T-helper 2 cell treated with Interferon-gamma antibody and Interleukin-4, amounts not matched to agents 100 ng/mL and 5 ng/mL, for 36 hours (primary cell): ENCODE measurements around the gene NTNG2. TPM values are rescaled to one million over a fixed set of nuclear protein-coding genes. Genes with fewer than 3 reads are reported as not detected.

Source experiments
- intact Hi-C: fragments of 100-400 bp; cut with micrococcal nuclease; formaldehyde crosslinking; loops from one replicate; pipeline ENCODE4 v1.15.1; 2023
- total RNA-seq: library from RNA; stranded (reverse); gene quantifications from 2 replicates; pipeline ENCODE4 v1.2.3, GENCODE V29; 2022

NTNG2 gene
- total RNA-seq, 1 donor from 2014 or later: 5.2 TPM

DNA sequence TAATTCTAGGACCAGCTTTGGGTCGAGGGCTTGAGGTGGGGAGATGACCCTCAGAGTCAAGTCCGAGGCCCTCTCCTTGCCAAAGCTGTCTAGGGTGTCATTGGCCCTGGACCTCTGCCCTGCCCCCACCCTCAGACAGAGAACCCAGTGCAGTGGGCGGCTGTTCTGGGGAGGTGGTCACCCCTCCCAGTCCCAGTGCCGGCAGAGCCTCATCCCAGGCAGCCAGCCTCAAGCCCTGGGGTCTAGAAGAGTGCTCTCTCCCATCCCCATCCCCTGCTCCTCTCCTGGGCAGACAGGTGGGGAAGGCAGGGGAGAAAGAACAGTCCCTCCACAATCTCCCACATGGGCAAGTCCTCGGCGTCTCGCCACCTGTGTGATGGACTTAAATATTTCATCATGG is 7.0 kb downstream of the NTNG2 start:
- intact Hi-C loops: loop anchor here (10.0 kb wide), 1 partner anchor 236 kb away; the partner anchor contains the start of gene TTF1

DNA sequence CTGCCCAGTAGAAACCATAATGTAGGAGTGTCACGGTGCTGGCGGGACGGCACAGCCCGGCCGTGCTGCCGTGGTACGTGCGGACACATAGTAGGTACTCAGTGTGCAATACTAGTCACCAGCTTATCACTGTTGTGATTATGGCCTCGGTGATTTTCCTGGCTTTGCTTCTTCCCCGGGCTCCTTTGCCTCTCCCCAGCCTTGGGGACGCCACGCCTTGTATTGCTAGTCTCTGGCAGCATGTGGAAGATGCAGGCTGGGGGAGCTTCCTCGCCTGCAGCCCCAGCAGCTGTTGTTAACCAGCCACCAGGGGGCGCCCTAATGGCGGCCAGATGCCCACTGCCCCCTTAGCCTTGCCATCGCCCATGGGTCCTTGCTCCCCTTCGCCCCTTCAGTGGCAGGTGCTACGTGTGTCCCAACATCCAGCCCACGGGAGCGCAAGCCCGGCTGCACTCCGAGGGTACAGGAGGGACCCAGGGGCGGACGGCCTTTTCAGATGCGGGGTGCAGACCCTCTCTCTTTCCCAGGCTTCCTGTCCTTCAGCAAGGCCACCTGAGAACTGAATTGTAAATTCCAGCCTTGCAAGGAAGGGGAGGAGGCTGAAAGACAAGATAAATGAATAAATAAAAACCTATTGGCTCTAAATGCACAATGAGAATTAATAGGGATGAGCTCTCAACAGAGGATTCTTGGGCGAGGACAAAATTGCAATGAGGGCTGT is 8.0 kb downstream of the NTNG2 start:
- intact Hi-C loops: loop anchor here (1.0 to 10.0 kb wide), 2 partner anchors 66 to 235 kb away; partner anchors contain the start of gene TTF1

DNA sequence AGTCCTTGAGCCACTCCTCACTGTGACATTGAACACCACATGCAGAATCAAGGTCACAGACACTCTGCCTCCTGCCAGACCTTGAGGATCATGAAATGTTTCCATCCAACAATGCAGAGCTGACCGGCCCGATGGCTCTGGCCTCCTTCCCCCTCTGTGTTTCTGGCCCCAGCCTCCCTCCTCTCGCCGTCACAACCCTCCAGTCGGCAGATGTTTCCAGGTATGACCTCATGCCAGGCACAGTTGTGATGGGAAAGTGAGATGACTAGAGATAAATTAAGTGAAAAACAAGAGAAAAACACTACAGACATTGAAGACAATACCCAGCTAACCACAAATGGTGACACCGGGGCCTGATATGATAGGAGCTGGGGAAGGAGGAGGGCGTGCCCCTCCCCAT is 9.8 kb downstream of the NTNG2 start:
- intact Hi-C loops: no loop called here

DNA sequence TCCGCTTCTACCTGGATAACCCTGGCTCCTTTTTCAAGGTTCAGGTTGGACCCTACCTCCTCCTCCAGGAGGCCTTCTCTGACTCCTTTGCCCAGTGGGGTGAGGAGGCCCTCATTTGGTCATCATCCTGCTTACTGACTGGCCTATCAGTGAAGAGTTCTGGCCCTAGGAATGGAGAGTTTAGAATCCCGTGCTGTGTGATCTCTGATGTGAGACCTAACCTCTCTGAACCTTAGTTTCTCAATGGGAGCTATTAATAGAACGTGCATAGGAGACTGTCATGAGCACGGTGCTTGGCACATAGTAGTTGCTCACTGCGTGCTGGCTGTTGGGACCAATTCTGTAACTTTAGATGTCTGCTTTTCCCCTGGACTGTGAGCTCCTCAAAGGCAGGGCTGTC is 10.3 kb downstream of the NTNG2 start:
- intact Hi-C loops: no loop called here

DNA sequence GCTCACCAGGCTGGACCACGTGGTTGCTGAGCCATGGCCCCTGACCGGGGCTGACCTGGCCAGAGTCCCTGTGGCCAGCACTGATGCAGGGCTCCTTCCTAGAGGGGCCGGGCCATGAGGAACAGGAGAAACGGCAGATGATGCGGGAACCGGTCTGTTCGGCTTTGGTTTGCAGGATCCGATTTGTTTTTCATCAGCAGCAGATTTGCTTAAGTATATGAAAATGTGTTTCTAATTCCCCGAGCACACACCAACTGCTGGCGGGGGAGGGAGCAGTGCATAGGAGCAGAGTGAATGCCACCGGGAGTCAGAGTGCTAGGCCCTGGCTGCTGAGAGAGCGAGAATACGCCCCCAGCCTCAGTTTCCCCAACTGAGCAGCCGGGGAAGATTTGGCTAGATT is 13.6 kb downstream of the NTNG2 start:
- intact Hi-C loops: no loop called here

DNA sequence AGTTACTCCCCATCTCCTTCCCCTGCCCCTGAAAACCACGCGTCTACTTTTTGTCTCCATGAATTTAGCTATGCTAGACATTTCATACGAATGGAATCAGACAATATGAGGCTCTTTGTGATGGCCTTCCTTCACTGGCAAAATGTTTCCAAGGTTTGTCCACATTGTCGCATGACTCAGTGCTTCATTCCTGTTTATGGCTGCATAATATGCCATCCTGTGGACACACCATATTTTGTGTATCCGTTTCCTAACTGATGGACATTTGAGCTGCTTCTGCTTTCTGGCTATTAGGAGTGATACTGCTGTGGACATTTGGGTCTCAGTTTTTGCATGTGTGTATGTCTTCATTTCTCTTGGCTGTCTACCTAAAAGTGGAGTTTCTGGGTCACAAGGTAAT is 14.5 kb downstream of the NTNG2 start:
- intact Hi-C loops: no loop called here

DNA sequence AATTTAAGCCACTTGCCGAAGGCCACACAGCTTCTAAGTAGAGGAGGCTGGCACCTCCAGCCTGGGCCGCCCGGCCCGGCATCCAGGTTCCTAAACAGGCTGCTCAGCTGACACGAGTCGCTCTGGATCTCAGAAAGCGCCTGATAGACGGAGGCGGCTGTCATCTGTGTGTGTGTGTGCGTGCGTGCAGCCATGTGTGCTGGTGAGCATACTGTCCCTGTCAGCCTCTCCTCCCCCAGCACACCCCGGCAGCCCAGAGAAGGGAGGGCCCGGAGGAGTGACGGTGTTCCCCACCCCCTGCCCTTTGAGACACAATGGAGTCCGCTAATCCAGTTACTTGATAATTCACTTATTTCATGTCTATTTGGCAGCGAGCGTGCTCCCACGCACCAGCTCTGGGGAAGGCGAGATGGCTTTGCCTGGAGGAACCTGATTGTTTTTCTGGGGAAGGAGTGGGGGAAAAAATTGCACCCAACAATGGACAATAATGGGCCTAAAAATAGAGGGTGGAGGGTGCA is 20.0 kb downstream of the NTNG2 start:
- intact Hi-C loops: no loop called here

DNA sequence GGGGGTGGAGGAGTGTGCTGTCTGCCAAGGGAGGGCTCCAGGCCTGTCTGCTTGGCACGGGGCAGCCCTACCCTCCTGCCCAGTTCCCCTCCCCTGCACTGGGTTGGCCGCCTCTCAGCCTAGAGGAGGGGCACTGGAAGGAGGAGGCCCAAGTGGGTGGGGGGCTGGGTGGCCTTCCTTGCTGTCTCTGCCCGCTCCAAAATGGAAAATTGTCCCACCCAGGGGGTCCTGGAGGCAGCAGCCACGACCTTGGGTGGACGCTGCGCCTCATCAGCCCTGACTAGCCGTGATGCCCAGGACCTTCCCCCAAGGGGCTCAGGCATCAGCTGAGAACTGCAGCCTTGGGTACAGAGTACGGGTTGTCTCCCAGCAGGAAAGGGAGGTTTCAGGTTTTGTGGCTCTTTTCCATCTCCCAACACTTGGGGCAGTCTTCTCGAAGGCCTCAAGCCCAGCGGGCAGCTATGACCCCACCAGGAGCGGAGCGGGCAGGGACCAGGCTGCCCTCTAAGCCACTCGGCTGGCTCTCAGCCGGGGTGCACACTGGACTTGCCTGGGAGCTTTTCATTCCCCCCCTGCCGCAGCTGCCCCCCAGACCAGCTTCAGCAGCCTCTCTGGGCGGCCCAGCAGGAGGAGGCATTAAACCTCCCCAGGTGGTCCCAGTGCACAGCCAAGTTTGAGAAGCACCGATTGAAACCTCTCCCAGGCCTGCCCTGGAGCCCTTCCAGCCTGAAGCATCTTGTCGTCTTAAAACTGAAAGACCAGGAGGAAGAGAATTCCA is 20.6 kb downstream of the NTNG2 start:
- intact Hi-C loops: no loop called here

DNA sequence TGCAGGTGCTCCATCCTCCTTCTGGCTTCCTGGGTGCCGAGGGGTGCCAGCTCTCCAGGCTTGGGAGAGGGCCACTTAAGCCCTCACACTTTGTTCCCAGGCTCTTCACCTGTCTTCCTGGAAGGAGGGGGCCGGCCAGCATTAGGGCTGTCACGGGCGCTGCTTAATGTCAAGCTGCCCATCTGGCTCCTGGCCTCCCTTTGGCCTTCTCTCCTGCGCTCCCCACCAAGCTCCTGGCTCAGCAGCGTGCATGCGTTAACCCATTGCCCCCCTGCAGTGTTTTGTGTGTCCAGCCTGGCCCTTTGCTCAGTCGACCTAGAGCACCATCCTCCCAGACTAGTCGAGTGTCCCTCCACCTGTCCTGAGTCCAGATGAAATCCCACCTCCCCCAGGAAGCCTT is 21.3 kb downstream of the NTNG2 start:
- intact Hi-C loops: no loop called here

DNA sequence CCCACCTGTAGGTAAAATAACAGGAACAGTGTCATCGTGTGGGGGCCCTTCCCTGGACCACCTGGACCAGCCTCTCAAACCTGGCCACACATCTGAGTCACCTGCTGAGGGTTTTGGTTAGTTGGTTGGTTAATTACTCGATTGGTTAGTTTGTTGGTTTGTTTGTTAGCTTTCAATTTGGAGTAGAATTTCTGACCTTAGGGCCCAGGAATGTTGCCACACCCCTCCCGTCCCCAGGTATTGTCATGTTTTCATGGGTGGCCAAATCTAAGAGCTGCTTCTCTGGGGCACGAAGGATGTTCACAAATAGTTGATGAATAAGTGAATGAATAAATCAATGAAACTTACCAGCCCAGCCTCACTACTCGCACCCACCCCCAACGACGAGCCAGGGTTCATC is 21.9 kb downstream of the NTNG2 start:
- intact Hi-C loops: no loop called here

DNA sequence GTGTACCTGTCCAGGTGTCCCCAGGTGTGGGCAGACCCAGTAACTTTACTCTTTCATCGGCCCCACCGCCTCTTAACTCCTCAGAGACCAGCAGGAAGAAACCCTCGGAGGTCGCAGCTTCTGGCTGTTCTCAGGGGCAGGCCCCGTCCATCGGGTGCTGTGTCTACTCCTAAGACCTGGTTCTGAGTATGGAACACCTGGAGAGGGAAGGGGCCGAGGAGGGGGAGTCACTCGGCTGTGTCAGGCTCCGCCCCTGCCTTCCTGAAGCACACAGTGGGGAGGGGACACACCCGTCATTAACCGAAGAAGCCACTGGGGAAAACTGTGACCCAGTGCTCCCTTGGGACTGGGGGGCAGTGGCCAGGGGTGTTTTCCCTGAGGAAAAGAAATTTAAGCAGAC is 22.3 kb downstream of the NTNG2 start:
- intact Hi-C loops: no loop called here

DNA sequence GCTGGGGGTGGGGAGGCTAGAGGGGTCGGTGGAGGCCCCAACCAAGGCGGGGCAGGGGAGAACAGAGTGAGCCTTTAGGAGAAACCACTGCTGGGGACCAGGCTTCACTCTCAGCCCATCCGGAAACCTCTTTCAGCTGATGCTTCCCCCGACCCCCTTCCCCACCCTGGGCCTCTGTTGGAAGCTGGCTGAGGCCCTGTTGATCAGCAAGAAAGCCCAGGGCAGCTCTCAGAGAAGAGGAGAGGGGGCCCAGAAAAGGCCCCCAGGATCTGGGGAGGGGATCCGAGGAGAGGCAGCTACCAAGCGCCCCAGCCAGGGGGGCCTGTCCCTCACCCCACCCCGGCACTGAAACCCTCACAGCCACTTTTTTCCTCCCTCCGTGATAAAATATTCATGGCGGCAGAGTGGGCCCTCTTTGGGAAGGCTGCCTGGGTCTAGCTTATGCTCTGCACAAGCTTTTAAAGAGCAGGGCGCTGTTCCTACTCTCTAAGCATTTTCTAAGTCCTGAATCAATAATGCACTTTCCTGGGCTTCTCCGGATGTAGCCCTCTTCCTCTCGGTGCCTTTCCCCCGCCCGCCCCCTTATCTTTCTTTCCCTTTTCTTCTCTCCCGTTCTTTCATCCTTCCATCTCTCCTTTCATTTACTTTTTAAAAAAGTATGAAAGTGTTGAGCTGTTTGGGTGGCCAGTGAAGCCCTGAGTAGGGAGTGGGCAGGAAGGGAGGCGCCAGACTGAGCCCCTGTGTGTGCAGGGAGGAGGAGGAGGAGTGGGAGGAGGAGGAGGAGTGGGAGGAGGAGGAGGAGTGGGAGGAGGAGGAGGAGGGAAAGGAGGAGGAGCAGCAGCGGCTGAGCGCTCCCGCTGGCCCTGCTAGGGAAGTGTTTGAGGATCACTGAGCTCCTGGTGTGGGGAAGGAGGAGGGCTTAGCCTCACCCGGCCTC is 23.5 kb downstream of the NTNG2 start:
- intact Hi-C loops: no loop called here

DNA sequence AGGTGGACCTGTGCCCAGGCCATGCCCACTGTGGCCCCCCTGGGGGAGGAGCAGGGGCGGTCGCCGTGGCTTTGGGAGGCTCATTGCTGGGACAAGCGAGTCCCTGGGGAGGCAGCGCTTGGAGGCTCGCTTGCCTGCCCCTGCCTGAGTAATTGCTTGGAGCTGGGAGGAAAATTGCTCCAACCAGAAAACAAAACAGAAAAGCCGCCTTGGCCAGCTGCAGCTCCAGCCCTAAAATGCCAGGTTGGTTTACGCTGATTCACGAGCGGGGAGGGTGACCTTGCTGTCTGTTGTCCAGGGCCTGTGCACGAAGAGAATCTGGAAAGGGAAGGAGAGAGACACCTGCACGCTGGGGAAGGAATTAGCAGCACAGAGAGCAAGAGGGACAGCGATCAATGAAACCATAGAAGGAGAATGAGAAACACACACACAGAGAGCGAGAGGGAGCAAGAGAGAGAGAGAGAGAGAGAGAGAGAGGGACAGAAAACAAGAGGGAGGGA is 25.3 kb downstream of the NTNG2 start:
- intact Hi-C loops: no loop called here

DNA sequence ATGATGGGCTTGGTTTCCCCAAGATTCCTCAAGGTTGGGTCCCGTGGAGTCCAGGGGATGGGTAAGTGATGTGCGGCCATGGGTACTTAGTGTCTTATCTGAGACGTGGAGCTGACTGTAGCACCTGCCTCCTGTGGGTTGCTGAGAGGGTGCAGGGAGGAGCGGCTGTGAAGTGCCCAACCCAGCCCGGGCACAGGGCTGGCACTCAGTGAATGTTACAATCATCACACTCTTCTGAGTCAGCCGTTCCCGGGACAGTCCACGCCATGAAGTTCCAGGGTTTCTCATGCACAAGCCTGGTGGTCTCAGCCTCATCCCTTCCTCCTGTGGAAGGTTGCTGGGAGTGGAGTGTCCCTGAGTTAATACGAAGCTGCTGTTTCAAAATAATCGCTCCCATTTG is 29.1 kb downstream of the NTNG2 start:
- intact Hi-C loops: no loop called here

DNA sequence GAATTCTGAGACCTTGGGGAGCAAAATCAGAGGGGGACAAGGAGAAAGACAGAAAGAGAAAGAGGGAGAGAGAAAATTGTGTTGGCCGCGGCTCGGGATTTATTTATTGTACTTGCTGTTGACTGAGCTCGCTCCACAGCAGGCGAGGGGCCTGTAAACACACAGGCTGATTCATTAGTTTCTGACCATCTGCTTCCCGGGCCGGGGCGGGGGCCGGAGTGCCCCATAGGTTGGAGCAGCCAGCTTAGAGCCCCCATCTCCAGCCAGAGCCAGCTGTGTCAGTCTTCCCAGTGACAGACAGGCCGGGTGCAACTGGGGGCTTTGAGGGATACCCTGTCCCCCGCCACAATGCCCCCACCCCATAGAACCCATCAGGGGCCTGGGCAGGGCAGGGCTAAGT is 30.9 kb downstream of the NTNG2 start:
- intact Hi-C loops: no loop called here

DNA sequence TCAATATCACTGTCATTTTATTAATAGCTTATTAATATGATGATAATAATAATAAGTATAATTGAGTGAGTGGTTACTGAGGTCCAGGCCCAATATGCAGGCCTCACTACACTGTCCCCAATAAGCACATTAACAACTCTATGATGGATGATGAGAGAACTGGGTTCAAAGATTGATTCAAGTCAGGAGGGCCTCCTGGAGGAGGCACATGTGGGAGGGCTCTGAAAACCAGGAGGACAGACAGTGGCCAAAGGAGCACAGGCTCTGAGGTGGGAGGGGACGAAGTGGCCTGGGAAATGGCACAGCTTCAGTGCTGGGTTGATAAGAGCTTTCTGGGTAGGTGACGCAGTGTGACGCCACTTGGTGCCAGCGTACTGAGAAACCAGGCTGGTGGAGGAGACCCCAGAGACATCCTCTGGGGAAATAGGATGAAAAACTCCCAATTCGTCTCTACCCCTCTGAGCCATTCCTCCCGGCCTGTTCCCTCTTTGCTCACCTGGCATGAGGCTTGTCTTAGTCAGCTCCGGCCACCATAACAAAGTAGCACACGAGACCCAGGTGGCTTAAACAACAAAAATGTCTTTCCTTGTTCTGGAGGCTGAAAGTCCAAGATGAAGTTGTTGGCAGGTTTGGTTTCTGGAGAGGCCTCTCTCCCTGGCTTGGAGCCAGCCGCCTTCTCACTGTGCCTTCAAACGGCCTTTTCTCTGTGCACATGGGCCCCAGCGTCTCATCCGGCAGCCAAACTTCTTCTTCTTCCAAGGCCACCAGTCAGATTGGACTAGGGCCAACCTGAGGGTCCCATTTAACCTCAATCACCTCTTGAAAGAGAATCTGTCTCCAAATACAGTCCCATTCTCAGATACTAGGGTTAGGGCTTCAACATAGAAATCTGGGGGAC is 31.6 kb downstream of the NTNG2 start:
- intact Hi-C loops: no loop called here

DNA sequence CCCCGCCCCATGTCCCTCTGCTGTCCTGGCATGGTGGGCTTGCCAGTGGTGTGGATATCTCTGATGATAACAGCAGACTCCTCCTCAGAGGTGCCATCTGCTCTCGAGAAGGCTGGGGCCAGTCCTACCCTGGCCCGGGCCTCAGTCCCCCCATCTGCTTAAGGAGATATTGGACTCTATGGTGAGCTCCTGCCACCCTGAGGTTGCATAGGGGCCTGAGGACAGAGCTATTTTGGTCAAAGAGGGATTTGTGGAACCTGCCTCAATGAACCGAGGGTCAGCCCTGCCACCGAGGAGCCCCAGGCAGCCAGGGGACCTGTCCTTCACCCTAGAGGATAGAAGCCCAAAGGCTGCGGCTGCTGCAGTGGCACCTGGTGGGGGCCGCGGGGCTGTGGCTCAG is 32.6 kb downstream of the NTNG2 start:
- intact Hi-C loops: no loop called here

DNA sequence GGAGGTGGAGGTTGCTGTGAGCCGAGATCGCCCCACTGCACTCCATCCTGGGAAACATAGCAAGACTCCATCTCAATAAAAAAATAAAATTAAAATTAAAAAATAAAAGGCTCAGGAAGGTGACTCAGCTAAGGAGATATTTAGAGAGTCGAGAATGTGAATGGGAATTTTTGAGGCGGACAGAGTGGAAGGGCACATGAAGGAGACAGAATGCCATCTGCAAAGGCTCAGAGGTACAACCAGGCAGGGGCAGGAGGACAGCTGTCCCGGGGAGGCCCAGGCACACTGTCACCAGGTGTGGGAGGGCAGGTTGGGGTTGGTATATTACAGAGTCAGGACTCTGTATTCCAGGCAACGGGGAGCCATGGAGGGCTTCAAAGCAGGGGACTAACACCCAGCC is 35.5 kb downstream of the NTNG2 start:
- intact Hi-C loops: no loop called here

DNA sequence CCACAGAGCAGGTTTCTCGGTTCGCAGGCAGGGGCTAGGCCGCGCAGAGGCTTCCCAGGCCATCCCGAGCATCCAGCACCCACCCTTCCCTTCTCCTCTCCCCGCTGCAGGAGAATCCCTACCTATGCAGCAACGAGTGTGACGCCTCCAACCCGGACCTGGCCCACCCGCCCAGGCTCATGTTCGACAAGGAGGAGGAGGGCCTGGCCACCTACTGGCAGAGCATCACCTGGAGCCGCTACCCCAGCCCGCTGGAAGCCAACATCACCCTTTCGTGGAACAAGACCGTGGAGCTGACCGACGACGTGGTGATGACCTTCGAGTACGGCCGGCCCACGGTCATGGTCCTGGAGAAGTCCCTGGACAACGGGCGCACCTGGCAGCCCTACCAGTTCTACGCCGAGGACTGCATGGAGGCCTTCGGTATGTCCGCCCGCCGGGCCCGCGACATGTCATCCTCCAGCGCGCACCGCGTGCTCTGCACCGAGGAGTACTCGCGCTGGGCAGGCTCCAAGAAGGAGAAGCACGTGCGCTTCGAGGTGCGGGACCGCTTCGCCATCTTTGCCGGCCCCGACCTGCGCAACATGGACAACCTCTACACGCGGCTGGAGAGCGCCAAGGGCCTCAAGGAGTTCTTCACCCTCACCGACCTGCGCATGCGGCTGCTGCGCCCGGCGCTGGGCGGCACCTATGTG is 36.1 kb downstream of the NTNG2 start:
- intact Hi-C loops: no loop called here

DNA sequence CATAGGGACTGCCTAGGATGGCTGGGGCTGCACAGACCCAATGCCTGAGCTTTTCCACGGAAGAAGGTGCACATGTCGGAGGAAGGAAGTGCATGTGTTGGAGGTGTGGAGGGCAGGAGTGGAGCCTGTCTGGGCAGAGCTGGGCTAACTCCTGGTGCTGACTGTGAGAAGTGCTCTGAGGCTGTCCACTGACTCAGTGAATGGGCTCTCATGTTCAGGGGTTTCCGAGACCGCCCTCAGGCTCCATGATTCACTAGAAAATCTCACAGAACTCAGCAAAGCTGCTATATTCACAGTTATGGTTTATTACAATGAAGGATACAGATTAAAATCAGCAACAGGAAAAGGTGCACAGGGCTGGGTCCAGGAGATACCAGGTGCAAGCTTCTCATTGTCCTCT is 37.2 kb downstream of the NTNG2 start:
- intact Hi-C loops: no loop called here
